GM21723 (cell line): ENCODE results near the gene SMCHD1.
A peak's percentile ranks its signal among the peaks of the same experiment; 100 is the strongest.
"Not testable (repeated sequence)": the region's sequence is repeated elsewhere in the genome, so short reads cannot be mapped to it uniquely, and the experiment has no call there.

Experiments used
- ATAC-seq: cut with Tn5 transposase; IDR thresholded peaks from one replicate; pipeline ENCODE4 v1.9.1; 2021; ENCODE audit warnings: mild to moderate bottlenecking, moderate library complexity; ENCODE audit not compliant: unreplicated experiment

The SMCHD1 gene

DNA sequence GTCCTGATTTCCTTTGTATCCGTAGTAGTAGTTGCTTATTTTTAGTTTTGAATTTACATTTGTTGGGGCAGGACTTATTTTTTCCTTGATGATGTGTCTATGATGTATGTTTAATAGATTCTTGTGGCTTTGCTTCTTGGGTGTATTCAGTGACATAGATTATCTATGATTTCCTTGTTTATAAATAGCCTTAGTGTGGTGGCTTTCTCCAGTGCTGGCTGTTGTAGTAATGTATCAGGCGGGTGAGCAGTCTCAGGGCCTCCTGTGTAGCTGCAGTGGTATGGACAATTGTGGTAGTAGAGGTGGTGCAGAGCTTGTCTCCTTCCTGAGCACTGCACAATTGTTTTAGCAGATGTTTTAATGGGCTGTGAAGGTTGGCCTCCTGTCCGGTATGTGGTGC is 60.5 kb downstream of the SMCHD1 start:
- no peak for ATAC-seq

GRCh38 chr18:2716394-2717326 is 61.1 kb downstream of the SMCHD1 start:
- ATAC-seq: no peak

DNA sequence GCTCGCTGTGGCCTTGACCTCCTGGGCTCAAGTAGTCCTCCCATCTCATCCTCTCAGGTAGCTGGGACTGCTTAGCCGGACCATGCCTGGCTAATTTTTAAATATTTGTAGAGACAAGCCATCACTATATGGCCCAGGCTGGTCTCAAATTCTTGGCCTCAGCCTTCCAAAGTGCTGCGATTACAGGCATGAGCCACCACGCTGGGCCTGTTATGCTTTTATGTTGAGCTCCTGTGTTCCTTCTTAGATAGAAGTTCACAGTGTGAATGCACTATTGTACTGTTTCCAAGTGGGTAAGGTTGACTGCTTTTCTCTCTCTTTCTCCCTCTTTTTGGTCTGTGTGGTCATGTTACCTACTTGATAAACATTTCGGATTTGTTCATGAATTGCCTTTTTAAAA is 61.9 kb downstream of the SMCHD1 start:
- ATAC-seq: no peak

GRCh38 chr18:2719040-2719439 is 63.5 kb downstream of the SMCHD1 start:
- ATAC-seq: no peak

DNA sequence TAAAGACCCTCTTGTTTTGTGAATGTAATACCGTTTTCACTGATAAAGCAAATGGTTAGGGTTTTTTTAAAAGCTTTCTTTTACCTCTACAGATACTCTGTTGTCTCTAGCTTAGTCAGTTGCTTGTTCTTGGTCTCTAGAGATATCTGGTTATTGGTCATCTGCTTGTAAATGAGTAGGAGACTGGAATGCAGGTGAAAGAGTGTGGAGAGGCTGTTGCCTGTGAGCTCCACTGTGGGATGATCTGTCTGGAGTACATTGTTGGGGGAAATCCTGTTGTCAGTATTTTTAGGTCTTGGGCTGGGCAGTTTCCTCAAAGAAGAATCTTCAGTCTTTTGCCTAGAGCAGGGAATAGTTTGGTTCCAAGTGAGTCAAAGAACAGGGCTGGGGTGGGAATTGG is 67.7 kb downstream of the SMCHD1 start:
- ATAC-seq: no peak

- ATAC-seq: no peak
Measured at GRCh38 chr18:2729757-2730156, 74.2 kb downstream of the SMCHD1 start.

GRCh38 chr18:2736823-2737222 is 81.3 kb downstream of the SMCHD1 start:
- no peak for ATAC-seq

- not testable (repeated sequence) for ATAC-seq
Measured at GRCh38 chr18:2740082-2740481, 84.6 kb downstream of the SMCHD1 start.

DNA sequence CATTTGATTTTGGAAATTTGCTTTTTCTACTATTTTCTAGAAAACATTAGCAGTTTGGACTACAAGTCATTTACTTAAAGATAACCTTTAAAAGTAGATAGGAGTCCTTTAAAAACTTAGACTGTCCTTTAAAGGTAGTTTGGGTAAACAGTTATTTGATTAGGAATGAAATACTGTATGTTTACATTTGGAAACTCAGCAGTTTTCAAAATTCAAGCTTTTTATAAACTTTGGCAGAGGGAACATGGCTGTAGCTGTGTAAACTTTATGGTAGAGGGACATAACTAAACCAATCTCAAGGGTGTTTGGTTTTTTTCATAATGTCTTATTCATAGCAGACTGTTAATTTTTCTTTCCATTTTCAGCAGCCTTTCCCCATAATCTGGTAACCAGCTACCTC is 90.7 kb downstream of the SMCHD1 start:
- ATAC-seq: no peak

DNA sequence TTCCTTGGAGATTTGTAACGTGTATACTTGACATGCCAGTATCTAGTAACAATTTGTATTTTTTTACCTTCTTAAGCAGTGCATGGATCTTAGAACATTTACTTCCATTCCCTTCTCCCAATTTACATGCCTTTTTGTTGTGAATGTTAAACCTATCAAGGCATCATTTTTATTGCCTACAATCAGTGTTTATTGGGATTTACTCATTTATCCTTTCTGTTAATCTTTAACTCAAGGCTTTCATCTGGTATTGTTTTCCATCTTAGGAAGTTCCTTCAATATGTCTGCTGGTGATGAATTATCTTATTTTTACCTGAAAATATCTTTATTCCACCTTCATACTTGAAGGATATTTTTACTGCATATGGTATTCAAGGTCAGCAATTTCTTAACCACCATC is 102.8 kb downstream of the SMCHD1 start:
- no peak for ATAC-seq

DNA sequence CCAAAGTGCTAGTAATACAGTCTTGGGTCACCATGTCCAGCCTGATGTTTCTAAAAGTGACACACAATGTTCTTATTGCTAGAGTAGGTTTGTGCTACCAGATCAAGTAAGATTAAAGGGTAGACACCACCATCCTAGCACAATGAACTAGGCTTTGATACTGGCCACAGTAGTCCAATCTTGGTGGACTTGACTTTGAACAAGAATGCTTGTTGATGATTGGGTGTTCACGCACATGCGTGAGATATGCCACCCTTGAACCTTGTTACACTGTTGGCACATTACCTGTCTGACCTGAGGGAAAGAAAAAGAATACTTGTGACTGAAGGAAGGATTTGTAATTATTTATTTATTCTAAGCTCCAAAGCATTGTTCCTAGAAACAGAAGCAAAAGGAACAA is 119.1 kb downstream of the SMCHD1 start:
- ATAC-seq: no peak

DNA sequence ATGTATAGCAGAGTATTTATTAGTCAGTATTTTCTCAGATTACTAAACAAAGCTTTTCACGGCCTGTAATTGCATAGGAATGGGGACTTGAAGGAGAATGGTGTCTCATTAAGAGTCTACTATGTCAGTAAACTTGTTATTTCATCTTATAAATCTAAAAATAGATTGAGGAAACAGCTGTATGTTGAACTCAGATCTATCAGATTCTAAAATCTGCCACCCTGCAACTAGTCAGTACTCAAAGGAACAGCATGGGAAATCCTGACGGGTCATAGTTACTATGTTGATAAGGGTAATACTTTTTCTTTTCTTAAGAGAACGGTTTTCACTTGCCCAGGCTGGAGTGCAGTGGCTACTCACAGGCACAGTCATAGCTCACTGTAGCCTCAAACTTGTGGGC is 121.1 kb downstream of the SMCHD1 start:
- no peak for ATAC-seq

- ATAC-seq: no peak
Measured at GRCh38 chr18:2777241-2777640, 121.7 kb downstream of the SMCHD1 start.

DNA sequence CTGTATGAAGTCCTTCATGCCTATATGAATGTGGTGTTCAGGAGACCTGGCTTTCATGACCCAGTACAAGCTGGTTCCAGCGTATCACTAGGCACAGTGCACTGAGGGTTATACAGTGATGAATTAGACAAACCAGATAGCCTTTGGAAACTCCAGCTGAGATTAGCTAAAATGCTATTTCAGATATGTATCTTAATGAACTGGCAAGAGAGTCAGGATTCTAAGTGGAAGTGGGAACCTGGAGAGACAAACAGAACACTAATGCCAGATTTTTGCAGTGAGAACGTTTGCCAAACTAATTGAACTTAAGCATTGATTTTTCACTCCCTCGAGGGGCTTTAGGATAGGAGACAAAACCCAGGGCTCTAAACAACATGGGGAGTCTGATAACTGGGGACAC is 125.2 kb downstream of the SMCHD1 start:
- ATAC-seq: no peak

GRCh38 chr18:2787225-2787624 is 131.7 kb downstream of the SMCHD1 start:
- ATAC-seq: no peak

- ATAC-seq: no peak
Measured at GRCh38 chr18:2792395-2792794, 136.9 kb downstream of the SMCHD1 start.

DNA sequence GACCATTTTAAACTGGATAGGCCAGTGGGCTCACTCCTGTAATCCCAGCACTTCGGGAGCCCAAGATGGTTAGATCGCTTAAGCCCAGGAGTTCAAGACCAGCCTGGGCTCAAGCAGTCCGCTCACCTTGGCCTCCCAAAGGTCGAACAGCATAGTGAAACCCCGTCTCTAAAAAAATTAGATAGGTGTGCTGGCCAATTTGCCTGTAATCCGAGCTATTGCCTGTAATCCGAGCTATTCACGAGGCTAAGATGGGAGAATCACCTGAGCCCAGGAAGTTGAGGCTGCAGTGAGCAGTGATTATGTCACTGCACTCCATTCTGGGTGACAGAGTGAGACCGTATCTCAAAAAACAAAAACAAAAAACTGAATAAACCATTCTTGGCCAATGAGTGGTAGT is 138.6 kb downstream of the SMCHD1 start:
- ATAC-seq: no peak

DNA sequence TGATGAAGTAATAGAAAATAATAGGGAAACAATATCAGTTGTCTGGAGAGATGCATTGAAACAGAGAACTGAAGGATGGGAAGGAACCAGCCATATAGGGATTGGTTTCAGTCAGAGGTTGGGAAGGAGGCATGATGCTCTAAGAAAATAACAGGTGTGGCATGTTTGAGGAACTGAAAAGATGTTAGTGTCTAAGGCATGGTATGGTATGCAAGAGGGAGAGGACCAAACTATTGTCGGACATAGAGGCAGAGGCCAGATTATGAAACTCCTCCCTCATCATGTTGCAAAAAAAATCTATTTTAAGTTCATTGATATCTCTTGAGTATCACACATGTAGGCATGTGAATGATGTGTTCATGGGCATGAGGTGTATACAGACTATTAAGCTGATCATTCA is 142.4 kb downstream of the SMCHD1 start:
- ATAC-seq: peak; percentile 90

- ATAC-seq: no peak
Measured at GRCh38 chr18:2799369-2799768, 143.8 kb downstream of the SMCHD1 start.

DNA sequence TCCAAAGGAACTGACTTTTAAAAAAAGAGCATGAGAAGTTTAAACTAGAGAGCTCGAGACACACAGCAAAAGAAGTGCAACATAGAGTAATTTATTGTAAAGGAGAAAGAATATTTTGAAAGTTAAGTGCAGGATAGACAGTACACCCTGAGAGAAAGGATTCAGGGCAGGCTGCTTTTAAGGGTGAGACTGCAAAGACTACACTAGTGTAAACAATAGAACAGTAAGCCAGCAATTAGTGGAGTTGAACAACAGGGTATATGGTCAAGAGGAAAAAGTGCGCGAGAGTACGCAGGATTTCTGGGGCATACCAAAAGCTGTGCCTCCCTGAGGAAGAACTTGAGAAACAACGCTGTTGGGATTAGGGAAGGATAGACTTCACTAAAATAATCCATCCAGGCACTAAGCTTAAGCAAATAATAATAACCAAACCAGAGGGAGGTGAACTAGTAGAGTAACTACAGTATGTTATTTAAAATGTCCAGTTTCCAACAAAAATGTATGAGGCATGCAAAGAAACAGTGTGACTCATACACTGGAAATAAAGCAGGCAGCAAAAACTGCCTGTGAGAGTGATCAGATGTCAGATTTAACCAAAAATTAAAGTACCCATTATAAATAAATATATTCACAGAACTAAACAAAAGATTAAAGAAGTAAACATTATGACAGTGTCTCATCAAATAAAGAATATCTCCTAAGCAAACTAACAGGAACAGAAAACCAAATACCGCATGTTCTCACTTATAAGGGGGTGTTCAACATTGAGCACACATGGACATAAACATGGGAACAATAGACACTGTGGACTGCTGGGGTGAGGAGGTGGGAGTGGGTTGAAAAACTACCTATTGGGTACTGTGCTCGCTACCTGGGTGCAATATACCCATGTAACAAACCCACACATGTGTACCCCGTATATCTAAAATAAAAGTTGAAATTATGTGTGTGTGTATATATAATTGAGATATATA is 150.7 kb downstream of the SMCHD1 start:
- no peak for ATAC-seq

DNA sequence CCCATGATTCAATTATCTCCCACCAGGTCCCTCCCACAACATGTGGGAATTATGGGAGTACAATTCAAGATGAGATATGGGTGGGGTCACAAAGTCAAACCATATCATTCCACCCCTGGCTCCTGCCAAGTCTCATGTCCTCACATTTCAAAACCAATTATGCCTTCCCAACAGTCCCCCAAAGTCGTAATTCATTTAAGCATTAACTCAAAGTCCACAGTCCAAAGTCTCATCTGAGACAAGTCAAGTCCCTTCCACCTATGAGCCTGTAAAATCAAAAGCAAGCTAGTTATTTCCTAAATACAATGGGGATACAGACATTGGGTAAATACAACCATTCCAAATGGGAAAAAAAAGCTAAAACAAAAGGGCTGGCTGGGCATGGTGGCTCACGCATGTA is 153.1 kb downstream of the SMCHD1 start:
- ATAC-seq: not testable (repeated sequence)
